ENCODE results near the gene CDCA5. TPM values are rescaled to one million over a fixed set of nuclear protein-coding genes. Genes with fewer than 3 reads are reported as not detected.
A peak's percentile ranks its signal among the peaks of the same experiment; 100 is the strongest.

Gene CDCA5
- total RNA-seq, 1 experiment from 2014 or later: 72.1 TPM

DNA sequence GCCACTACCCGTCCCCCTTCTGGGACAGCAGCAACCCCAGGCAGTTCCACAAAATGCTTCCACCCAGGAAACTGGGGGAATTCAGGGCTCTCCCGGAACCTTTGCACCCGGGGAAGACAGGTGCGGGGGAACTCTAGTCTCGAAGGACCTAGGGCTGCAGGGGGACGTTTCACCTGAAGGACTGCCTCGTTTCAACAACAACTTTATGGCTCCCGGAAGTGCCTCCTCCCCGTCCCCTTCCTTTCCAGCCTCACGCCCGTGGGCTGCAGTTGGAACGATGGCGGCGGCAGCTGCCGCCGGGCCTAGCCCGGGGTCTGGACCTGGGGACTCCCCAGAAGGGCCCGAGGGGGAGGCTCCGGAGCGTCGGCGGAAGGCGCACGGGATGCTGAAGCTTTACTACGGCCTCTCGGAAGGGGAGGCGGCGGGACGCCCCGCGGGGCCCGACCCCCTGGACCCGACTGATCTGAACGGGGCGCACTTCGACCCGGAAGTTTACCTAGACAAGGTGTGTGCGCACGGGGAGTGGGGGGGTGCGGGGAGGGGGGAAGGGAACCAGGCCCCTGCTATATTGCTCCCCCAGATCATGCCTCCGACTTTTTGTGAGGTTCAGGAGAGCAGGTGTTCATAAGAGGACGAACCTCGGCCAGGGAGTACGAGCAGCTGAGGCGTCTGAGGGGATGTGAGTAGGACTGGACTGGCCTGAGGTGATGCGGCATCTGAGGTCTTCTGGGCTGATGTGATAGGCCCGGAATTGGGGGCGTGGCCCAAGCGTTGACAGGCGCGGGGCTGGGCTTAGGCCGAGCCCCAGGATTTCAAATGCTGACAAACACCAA lies 12.3 kb upstream of the CDCA5 start, which contains the start of gene VPS51 (continued):
- TF ChIP-seq ZNF274 (IDR thresholded peaks at IDR 0.05; ENCODE audit: low read depth, low read length) (no peak), YY1 (IDR thresholded peaks at IDR 0.05; ENCODE audit: extremely low read depth, insufficient replicate concordance, low read depth, low read length) (peak; percentile 93), CEBPB (IDR thresholded peaks at IDR 0.05; ENCODE audit: low read depth) (no peak)
- TF ChIP-seq, protein P1, sequence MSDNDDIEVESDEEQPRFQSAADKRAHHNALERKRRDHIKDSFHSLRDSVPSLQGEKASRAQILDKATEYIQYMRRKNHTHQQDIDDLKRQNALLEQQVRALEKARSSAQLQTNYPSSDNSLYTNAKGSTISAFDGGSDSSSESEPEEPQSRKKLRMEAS (IDR thresholded peaks at IDR 0.05): peak; percentile 76

DNA sequence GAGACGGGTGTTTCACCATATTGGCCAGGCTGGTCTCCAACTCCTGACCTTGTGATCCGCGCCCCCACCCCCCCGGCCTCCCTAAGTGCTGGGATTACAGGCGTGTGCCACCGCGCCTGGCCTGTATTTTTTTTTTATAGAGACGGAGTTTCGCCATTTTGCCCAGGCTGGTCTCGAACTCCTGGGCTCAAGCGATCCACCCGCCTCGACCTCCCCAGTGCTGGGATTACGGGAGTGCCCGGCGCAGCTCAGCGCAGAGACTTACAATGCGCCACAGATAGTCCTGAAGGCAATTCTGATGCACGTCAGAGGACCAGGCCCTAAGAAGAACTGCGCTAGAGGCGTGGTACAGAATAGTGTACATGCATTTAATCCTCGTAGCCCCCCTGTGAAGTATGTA lies 11.6 kb upstream of the CDCA5 start:
- Histone ChIP-seq H2AFZ (ENCODE audit: low read depth, low read length, poor library complexity, severe bottlenecking) (no peak overlapping the region), H3K9ac (ENCODE audit: low read length) (peak overlapping the region; percentile 77), H3K27me3 (ENCODE audit: insufficient read depth, low read length) (no peaks in the 10 kb centered on the region), H3K9me3 (ENCODE audit: control insufficient read depth in 1 of 2, insufficient read depth in 1 of 2, low read depth in 1 of 2, low read length in 2 of 2) (no peaks in the 10 kb centered on the region), H4K20me1 (ENCODE audit: insufficient read depth) (no peaks in the 10 kb centered on the region), H3K27ac (ENCODE audit: low read depth, low read length) (peak overlapping the region; percentile 63), H3K79me2 (ENCODE audit: insufficient read depth, low read length) (peaks cover 18% of the 10 kb centered on the region), H3K4me1 (ENCODE audit: control insufficient read depth in 1 of 2, insufficient read depth in 2 of 2, low read length in 2 of 2) (peaks cover 3 to 12% of the 10 kb centered on the region in 2 experiments; a peak in 3 of 4 replicates), H3K9me2 (ENCODE audit: insufficient read depth) (no peaks in the 10 kb centered on the region), H3K4me2 (ENCODE audit: low read length) (peak overlapping the region; percentile 88), H3K4me3 (replicated peaks in 1 of 2; ENCODE audit: low read depth in 1 of 2, low read length in 2 of 2) (peak overlapping the region; percentile 74 to 78), H3K36me3 (ENCODE audit: control insufficient read depth in 1 of 2, insufficient read depth in 2 of 2, low read length in 2 of 2) (peaks cover 3 to 6% of the 10 kb centered on the region in 2 experiments; a peak in 2 of 4 replicates)
- ATAC-seq (no peak), DNase-seq (ENCODE audit: low read depth, low spot score) (no peak)
- ChIA-PET CTCF (interaction anchor here (0.6 to 1.7 kb wide), 2 partner anchors 15 to 250 kb away, joined by 3 to 14 read pairs; no protein-coding TSS in a partner anchor), POLR2A (interaction anchor here (1.0 to 3.2 kb wide), 2 partner anchors 15 to 16 kb away, joined by 3 to 21 read pairs; partner anchors contain the start of gene TM7SF2), RAD21 (ENCODE audit: low non-redundant PET in 1 of 2, low total read pairs in 2 of 2, uncharacterized antibody in 2 of 2, unreplicated experiment in 2 of 2) (no interaction called here)
- intact Hi-C loops (cut with micrococcal nuclease): loop anchor here (5.0 kb wide), 1 partner anchor 83 kb away; the partner anchor contains the start of gene ARL2
- no peak for TF ChIP-seq ZFX (IDR thresholded peaks at IDR 0.05)
- TF ChIP-seq YY1 (IDR thresholded peaks at IDR 0.05; ENCODE audit: extremely low read depth, insufficient replicate concordance, low read depth, low read length): no peak
- no peak for TF ChIP-seq FOSL1 (IDR thresholded peaks at IDR 0.05; ENCODE audit: low read depth)
- TF ChIP-seq, protein P2, sequence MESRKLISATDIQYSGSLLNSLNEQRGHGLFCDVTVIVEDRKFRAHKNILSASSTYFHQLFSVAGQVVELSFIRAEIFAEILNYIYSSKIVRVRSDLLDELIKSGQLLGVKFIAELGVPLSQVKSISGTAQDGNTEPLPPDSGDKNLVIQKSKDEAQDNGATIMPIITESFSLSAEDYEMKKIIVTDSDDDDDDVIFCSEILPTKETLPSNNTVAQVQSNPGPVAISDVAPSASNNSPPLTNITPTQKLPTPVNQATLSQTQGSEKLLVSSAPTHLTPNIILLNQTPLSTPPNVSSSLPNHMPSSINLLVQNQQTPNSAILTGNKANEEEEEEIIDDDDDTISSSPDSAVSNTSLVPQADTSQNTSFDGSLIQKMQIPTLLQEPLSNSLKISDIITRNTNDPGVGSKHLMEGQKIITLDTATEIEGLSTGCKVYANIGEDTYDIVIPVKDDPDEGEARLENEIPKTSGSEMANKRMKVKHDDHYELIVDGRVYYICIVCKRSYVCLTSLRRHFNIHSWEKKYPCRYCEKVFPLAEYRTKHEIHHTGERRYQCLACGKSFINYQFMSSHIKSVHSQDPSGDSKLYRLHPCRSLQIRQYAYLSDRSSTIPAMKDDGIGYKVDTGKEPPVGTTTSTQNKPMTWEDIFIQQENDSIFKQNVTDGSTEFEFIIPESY (IDR thresholded peaks at IDR 0.05; ENCODE audit: extremely low read depth, insufficient replicate concordance, low read length): no peak
- no peak for TF ChIP-seq TCF7L2 (IDR thresholded peaks at IDR 0.05; ENCODE audit: borderline replicate concordance, extremely low read depth, insufficient read depth, insufficient read length)
- TF ChIP-seq POLR2AphosphoS5 (IDR thresholded peaks at IDR 0.05; ENCODE audit: low read depth, low read length): no peak
- no TSS peak for BruUV-seq (replicated peaks)
